Endothelial cell of umbilical vein (primary cell): ENCODE results near the gene BCAS4. TPM values are rescaled to one million over a fixed set of nuclear protein-coding genes. Genes with fewer than 3 reads are reported as not detected.

ENCODE experiments used
- BruUV-seq: library from RNA; stranded (reverse); fragments of 400-500 nt; replicated peaks from 2 replicates; lab custom pipeline; 2021; lab: Mats Ljungman, UMichigan
- CTCF ChIA-PET: fragments of 300-600, 350-600 bp; sonication (Branson Sonifier 250); formaldehyde crosslinking; loops from one replicate; lab custom pipeline; 2021; ENCODE audit warnings: antibody characterized with exemption, inconsistent platforms; lab: Charles Lee
- POLR2A ChIA-PET: fragments of 300-600, 350-600 bp; sonication (Branson Sonifier 250); formaldehyde crosslinking; loops from one replicate; lab custom pipeline; 2021; ENCODE audit warnings: antibody characterized with exemption, inconsistent platforms; lab: Charles Lee
- DNase-seq: peaks from one replicate; pipeline ENCODE4 v3.0.0-alpha.2; 2011; ENCODE audit warnings: low read depth, low spot score
- FAIRE-seq: peaks from 2 replicates; lab custom pipeline; 2011; peaks lifted over from hg19 to GRCh38; lab: Jason Lieb, UNC
- H2AFZ ChIP-seq: 2 replicates; pipeline ENCODE4 v1.6.0; 2012; ENCODE audit warnings: low read depth, low read length, control low read depth, inconsistent platforms
- H3K27ac ChIP-seq: 2 replicates; pipeline ENCODE4 v1.5.1; 2011; ENCODE audit warnings: low read depth, mild to moderate bottlenecking, control low read depth, low read length, moderate library complexity; ENCODE audit not compliant: insufficient read depth
- H3K27me3 ChIP-seq, 2 experiments: 2 replicates each; pipeline versions ENCODE4 v1.6.0 to v1.6.1; 2011; ENCODE audit warnings: low read length in 2 of 2, mixed read lengths in 1 of 2; ENCODE audit not compliant: control insufficient read depth in 2 of 2, insufficient read depth in 2 of 2
- H3K36me3 ChIP-seq, 2 experiments: 2 replicates in 1 of 2; 3 replicates in 1 of 2; pipeline ENCODE4 v1.5.1; 2011; ENCODE audit warnings: low read length in 2 of 2, mild to moderate bottlenecking in 1 of 2, moderate library complexity in 1 of 2; ENCODE audit not compliant: control insufficient read depth in 2 of 2, insufficient read depth in 2 of 2; ENCODE audit errors: extremely low read depth in 1 of 2
- H3K4me1 ChIP-seq: 3 replicates; pipeline ENCODE4 v1.5.1; 2011; ENCODE audit warnings: mild to moderate bottlenecking, low read length; ENCODE audit not compliant: control insufficient read depth, insufficient read depth; ENCODE audit errors: extremely low read depth
- H3K4me2 ChIP-seq: 2 replicates; pipeline ENCODE4 v1.6.1; 2011; ENCODE audit warnings: low read length, control low read depth, mixed read lengths; ENCODE audit not compliant: insufficient read depth
- H3K4me3 ChIP-seq, 3 experiments: fragments of 200-600 bp in 1 of 3; sonication (generic), shearing (Covaris generic) in 1 of 3; replicated peaks in 1 of 3; 2 replicates each; pipeline ENCODE4 v1.5.1; 2011 to 2016; ENCODE audit warnings: control low read depth in 3 of 3, low read length in 3 of 3, mild to moderate bottlenecking in 2 of 3, inconsistent platforms in 1 of 3, low read depth in 1 of 3, moderate library complexity in 1 of 3; ENCODE audit not compliant: insufficient read depth in 1 of 3
- H3K79me2 ChIP-seq: 2 replicates; pipeline ENCODE4 v1.6.0; 2012; ENCODE audit warnings: low read length, inconsistent platforms; ENCODE audit not compliant: control insufficient read depth, insufficient read depth
- H3K9ac ChIP-seq: replicated peaks from 2 replicates; pipeline ENCODE3; 2011; ENCODE audit warnings: low read length, control low read depth; ENCODE audit not compliant: insufficient read depth; ENCODE audit errors: extremely low read depth
- H3K9me1 ChIP-seq: replicated peaks from 3 replicates; pipeline ENCODE4 v1.6.0; 2011; ENCODE audit warnings: mild to moderate bottlenecking, low read length; ENCODE audit not compliant: control insufficient read depth, insufficient read depth; ENCODE audit errors: extremely low read depth
- H3K9me3 ChIP-seq: replicated peaks from 2 replicates; pipeline ENCODE4 v1.5.1; 2012; ENCODE audit warnings: low read length, inconsistent platforms; ENCODE audit not compliant: control insufficient read depth, insufficient read depth
- H4K20me1 ChIP-seq: replicated peaks from 2 replicates; pipeline ENCODE3; 2011; ENCODE audit warnings: mild to moderate bottlenecking, low read length; ENCODE audit not compliant: control insufficient read depth, insufficient read depth; ENCODE audit errors: extremely low read depth
- CTCF ChIP-seq, 2 donors: IDR thresholded peaks; 1 replicate in 1 of 2; 2 replicates in 1 of 2; pipeline ENCODE4 v1.5.1; 2011; ENCODE audit warnings: low read length in 2 of 2, mild to moderate bottlenecking in 2 of 2, moderate library complexity in 2 of 2, control low read depth in 1 of 2, inconsistent platforms in 1 of 2, low read depth in 1 of 2; ENCODE audit not compliant: insufficient read depth in 1 of 2; ENCODE audit errors: extremely low read depth in 1 of 2
- EZH2 ChIP-seq: IDR thresholded peaks from 2 replicates; pipeline ENCODE4 v1.6.1; 2012; ENCODE audit warnings: borderline replicate concordance, low read depth, mild to moderate bottlenecking, moderate library complexity, low read length, inconsistent platforms; ENCODE audit not compliant: severe bottlenecking
- FOS ChIP-seq: IDR thresholded peaks from 2 replicates; pipeline ENCODE4 v1.6.1; 2011; ENCODE audit warnings: mild to moderate bottlenecking, low read length, moderate library complexity, borderline replicate concordance; ENCODE audit not compliant: insufficient read depth
- GATA2 ChIP-seq: IDR thresholded peaks from 2 replicates; pipeline ENCODE4 v1.7.0; 2011; ENCODE audit warnings: low read depth, mild to moderate bottlenecking, moderate library complexity, mixed read lengths, low read length; ENCODE audit not compliant: insufficient read length, insufficient read depth
- JUN ChIP-seq: IDR thresholded peaks from 2 replicates; pipeline ENCODE4 v1.6.1; 2011; ENCODE audit warnings: borderline replicate concordance, low read depth; ENCODE audit not compliant: insufficient read length, insufficient read depth
- MAX ChIP-seq: IDR thresholded peaks from 2 replicates; pipeline ENCODE4 v1.6.1; 2011; ENCODE audit not compliant: insufficient read depth, insufficient read length
- MYC ChIP-seq: IDR thresholded peaks from one replicate; pipeline ENCODE4 v1.6.1; 2011; ENCODE audit warnings: mild to moderate bottlenecking, low read depth, low read length
- POLR2A ChIP-seq: IDR thresholded peaks from 2 replicates; pipeline ENCODE4 v1.6.1; 2012; ENCODE audit warnings: low read depth, mild to moderate bottlenecking, control low read depth, low read length
- POLR2AphosphoS5 ChIP-seq: IDR thresholded peaks from 2 replicates; pipeline ENCODE4 v1.6.1; 2012; ENCODE audit warnings: low read depth, mild to moderate bottlenecking, control low read depth, low read length, moderate library complexity; ENCODE audit not compliant: insufficient read depth
- dilution Hi-C: fragments of 300-500 bp; cut with MboI; formaldehyde crosslinking; loops from one replicate; pipeline ENCODE4 v1.15.0; 2019; ENCODE audit warnings: low sequenced_read_pairs; ENCODE audit not compliant: extremely low pct_ligation_motif_present
- intact Hi-C: fragments of 100-400 bp; cut with micrococcal nuclease; formaldehyde crosslinking; loops from one replicate; pipeline ENCODE4 v1.10.0; 2022
- polyA plus RNA-seq, 4 experiments: library from polyadenylated mRNA; depleted of rRNA in 3 of 4; stranded (reverse) in 3 of 4; unstranded in 1 of 4; fragments of >200 nt; gene quantifications; 2 replicates each; pipeline versions ENCODE4 v1.2.1 to v1.2.3, GENCODE V29; 2011 to 2012; ENCODE audit warnings: missing spikeins in 1 of 4
- total RNA-seq: library from RNA; stranded (reverse); gene quantifications from 2 replicates; pipeline ENCODE4 v1.2.3, GENCODE V29; 2021

Gene BCAS4
- total and polyA plus RNA-seq, 2 donors (not counting 3 experiments of a cell fraction or from before 2014, with no cell fraction given): 1.0 to 1.5 TPM

- ChIA-PET CTCF (interaction anchor here (0.8 to 1.8 kb wide), 3 partner anchors 8 to 37 kb away, joined by 3 to 8 read pairs (median 4); partner anchors contain the start of gene BCAS4), POLR2A (no interaction called here)
- BruUV-seq: no TSS peak
- H2AFZ ChIP-seq: no peak overlapping the region
- H3K4me1 ChIP-seq: peaks cover 4% of the 10 kb centered on the region
- H3K9ac ChIP-seq: no peak overlapping the region
- no peak for TF ChIP-seq JUN
- no peak for TF ChIP-seq POLR2A
- TF ChIP-seq CTCF (IDR thresholded peaks at IDR 0.05; ENCODE audit: extremely low read depth in 1 of 2, insufficient read depth in 1 of 2, low read depth in 1 of 2, low read length in 2 of 2): no peak
- no peak for TF ChIP-seq MAX
- no peak for TF ChIP-seq GATA2
- TF ChIP-seq MYC: no peak
- no peak for TF ChIP-seq FOS
- no peak for TF ChIP-seq POLR2AphosphoS5
- TF ChIP-seq EZH2: no peak
- no peaks in the 10 kb centered on the region for H3K9me1 ChIP-seq
- H3K4me3 ChIP-seq: no peak overlapping the region
- no peak for DNase-seq
- intact Hi-C loops (no loop called here), dilution Hi-C loops (no loop called here)
- no peak overlapping the region for H3K4me2 ChIP-seq
- no peaks in the 10 kb centered on the region for H3K79me2 ChIP-seq
- no peaks in the 10 kb centered on the region for H3K36me3 ChIP-seq
- peaks cover 0 to 4% of the 10 kb centered on the region in 2 experiments for H3K27me3 ChIP-seq
- no peaks in the 10 kb centered on the region for H4K20me1 ChIP-seq
- H3K9me3 ChIP-seq: no peaks in the 10 kb centered on the region
- no peak for FAIRE-seq
- H3K27ac ChIP-seq: no peak overlapping the region
Observed at GRCh38 chr20:50786703-50787102, 8.2 kb upstream of the BCAS4 start.
